Left hindlimb (tissue), 1 donor: Measurements from ENCODE around the gene FGF12.

Source experiments
- DNase-seq: peaks from one replicate; pipeline ENCODE4 v3.0.0-alpha.2; 2018

FGF12 gene

DNA sequence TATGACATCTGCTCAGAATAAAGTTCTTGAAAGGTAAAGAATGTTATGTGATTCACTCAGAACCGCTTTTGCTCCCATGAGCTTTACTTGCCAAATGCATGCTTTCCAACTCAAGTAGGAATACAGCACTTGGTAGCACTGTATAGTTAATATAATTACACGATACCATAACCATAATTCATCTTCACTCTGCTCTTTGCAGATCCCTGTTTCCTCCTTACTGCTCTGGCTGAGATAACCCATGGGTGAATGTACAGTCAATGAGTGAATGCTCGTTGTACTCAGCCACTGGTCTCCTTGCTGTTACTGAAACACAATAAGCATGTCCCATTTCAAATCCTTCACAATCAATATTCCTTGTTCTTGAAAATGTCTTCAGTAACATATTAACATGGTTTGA is 550.0 kb downstream of the FGF12 start:
- no peak for DNase-seq

DNA sequence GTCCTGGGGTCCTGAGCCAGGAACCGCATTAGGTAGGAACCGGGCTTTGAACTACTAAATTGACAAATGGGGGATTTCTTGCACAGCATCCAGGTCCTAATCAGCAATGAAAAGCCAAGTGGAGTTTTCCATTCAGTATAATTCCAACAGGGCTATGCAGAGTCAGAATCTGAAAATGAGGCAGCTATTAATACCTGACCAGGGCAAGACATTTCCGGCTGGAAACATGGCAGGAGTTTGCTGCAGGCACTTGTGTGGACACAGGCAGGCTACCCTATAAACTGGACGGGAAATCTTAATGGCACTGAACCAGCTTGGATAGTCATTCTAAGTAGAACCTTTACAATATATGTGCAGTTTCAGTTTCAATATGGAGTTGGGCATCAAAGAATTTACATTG is 553.1 kb downstream of the FGF12 start:
- no peak for DNase-seq

DNA sequence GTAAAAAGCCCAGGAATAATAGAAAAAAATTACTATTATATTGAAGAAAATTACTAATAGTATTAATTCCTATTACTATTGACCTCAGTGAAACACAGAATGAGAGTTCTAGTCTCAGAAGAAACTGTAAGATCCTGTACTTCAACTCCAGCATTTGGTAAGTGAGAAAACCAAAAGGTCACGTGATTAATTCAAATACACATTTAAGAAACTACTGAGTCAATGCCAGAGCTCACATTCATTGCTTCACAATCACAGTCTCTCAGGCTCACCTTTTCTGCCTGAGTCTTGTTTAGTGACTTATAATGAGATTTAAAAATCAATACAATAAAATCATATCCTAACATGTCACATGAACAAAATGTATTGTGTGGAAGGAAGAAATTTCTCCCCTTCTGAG is 556.1 kb downstream of the FGF12 start:
- DNase-seq, result no peak

DNA sequence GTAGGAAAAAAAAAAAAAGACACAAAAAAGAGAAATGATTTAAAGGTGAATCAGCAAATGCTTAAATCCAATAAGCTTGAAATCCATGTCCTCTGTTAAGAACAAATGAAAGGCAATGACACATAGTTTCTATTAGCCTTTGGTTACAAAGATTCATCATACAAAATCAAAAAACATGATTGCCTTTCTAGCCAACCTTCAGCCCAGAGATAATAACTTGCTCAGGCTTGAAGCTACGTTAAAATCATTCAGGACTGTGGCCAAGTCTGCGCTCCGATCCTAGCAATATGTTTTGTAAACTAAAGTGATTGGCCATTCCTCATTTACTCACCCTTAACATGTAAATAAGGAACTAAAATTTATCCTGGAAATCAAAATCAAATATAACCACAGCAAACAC is 556.7 kb downstream of the FGF12 start:
- DNase-seq, result no peak

DNA sequence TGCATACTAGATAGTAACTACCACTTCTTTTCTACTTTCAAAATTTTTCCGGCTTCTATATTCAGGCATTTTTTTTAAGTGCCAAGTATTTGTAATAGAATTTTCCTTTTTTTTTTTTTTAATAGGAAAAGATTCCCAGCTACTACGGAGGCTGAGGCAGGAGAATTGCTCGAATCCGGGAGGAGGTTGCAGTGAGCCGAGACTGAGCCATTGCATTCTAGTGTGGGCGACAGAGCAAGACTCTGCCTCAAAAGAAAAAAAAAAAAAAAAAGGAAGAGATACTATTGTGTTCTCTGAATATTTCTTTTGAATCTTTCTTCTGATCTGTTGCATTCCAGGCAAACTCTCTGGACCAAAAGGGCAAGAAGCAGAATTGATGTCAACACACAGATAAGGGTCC is 557.3 kb downstream of the FGF12 start:
- no peak for DNase-seq

DNA sequence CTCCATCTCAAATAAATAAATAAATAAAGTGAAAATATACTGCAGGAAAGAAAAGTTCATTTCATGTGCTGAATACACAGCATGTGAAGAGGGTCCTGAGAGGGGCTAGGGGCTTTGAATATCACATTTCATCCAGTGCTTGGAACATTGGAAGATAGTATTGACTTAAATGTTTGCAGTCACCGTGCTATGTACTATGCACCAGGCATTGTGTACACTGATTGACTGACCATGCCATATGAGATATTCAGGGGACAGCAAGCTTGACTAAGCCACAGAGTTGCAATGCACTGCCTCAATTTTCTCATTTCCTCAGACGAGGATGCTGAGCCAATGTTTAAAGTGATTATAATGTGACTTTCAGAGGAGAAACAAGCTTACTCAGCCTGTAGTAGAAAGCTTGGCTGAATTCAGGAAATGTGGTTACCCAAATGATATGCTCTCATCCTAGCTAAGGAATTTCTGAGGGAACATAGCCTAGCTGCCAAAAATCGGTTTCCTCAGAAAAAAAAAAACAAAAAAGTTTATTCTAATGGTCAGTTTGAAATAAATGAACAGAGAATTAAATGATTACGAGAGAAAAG is 557.9 kb downstream of the FGF12 start:
- DNase-seq, result no peak

DNA sequence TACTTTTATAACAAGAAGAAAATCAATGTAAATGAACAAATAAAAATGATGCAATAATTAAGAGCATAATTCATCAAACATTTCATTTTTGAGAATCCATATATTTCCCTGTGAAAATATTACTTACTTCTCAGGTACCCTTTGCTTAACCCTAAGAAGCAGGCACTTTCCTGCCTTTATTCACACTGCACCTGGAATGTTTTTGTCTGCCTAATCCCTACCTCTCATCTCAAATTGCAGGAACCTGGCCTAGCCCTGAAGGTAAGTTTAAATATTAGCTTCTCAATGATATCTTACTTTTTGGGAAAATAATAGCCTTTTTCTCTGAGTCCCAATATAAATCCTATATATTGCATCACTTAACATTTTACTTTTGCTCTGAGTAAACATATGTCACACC is 559.1 kb downstream of the FGF12 start:
- DNase-seq, result no peak

DNA sequence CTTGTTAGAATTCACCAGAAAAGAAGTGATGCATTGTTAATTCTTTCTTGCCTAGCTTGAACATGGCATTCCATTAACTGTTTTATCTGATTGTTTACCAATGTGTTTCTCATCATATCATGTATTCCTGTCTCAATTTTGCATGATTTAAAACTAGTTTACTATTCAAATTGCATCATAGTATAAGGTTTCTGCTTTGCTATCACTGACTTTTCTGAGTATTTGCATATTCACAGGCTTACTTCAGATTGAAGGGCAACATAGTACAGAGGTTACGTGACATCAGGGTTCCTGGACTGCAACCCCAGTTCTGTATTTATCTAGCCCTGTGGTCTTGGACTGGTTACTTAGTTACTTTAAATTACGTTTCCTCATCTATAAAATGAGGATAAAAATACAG is 561.8 kb downstream of the FGF12 start:
- no peak for DNase-seq

DNA sequence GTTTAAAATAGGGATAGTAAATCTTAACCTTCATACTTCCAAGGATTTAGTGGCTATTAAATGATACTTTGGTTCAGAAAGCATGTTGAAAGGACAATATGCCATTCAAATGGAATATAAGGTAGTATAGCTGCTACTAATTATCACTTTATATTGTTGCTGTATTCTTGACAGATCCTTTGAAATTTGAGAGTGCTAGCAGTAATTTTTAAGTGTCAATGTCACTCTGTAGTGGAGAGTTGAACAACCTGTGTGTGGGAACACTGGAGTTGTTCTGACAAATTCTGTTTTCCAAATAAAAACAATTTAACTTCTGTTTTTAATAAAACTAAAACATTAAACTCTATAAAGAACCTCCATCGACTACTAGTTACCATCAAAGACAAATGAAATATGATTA is 565.7 kb downstream of the FGF12 start:
- DNase-seq, result no peak

DNA sequence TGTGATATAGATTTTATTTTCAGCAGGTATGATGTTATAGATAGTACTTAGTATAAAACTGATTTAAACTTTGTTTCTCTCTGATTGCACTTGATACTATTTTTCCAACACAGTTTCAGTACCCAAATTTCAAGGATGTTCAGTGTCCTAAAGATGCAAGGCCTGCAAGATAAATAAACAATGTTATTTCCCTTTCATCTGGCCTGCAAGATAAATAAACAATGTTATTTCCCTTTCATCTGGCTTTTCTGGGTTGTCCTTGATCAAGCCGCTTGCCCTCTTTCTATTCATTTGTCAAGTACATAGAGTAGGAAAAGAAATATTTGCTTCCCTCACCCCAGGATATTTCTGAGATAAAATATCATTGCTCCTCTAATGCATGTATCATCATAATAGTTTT is 571.0 kb downstream of the FGF12 start:
- DNase-seq, result no peak

DNA sequence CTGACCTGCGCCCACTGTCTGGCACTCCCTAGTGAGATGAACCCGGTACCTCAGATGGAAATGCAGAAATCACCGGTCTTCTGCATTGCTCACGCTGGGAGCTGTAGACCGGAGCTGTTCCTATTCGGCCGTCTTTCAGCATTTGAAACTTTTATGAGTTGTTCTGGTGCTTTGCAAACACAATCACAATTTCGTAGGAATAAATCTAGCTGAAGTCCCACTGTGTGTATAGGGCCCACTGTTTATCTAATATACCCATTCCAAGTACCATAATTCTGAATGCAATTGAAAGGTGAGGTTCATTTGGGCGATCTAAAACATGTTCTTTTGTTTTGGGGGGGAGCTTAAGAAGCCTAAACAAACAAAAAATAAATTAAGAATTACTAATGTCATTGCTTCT is 572.1 kb downstream of the FGF12 start:
- no peak for DNase-seq

DNA sequence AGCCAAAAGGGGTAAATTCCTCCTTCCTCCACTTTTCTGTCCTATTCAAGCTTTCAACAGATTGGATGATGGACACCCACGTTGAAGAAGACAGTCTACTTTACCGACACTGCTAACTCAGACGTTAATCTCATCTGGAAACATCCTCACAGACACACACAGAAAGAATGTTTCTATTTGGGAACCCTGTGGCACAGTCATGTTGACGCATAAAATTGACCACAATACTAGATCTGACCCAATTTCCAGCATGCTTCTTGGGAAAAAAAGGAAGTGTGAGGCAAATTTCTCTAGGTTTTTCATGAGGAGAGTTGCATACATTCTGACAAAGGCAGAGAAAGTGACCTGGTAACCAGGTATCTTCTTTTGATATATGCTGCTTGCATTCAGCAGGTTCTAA is 594.1 kb downstream of the FGF12 start:
- no peak for DNase-seq

DNA sequence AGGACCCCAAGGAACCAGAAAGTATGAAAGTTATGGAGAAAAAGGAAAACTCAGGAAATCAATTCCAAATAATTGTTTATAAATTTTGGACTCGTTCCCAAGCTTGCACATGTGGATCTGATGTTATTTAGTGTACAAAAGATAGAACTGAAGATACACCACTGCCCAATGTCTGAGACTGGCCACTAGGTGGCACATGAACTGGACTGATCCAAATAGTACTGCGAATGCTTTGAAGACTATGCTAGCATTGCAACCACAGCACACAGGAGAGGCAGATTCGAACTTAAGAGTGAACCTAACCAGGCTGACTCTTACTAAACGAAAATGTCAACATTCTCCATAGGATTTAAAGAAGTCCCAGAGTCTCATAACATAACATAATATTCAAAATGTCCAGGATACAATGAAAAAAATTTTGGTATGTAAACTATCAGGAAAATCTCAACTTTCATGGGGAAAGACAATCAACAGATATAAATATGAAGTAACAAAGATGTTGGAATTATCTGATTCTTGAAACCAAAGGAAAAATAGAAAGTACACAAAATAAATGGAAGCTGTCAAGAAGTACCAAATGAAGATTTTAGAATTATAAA is 596.7 kb downstream of the FGF12 start:
- DNase-seq, result peak; percentile 27

DNA sequence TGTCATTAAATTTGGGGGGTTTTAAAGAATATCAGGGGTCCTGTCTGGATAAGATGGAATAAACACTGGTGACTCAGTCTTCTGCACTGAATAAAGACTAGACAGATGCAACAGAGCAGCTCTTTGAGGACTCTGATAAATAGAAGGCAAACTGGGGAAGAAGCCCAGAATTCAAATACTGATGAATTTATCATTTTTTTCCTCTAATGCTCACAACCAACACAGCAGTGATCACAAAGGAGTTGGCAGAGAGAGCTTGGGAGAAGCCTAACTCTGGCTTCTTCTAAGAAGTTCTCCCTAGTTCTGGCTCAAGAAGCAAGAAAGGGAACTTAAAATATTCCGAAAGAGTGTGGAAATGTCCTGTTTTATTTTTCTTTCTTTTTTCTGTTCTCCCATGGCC is 597.8 kb downstream of the FGF12 start:
- DNase-seq, result no peak

DNA sequence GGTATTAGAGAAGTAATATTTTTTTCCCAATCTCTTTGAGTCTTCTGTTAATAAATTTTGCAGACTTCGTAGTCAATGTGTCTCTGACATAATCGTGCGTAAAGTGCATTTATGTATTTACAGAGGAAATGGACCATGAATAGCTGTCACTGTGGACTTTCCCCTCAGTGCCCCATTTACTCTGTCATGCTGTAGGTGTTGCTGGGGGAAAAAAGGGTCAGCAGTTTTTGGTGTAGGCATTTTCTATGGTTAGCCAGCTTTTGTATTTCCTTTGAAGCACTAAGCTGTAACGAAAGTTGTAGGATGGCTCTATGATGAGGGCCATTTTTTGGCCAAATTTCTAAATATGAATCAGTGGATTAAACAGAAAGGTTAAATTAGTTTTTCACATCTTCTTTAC is 598.4 kb downstream of the FGF12 start:
- DNase-seq, result no peak

DNA sequence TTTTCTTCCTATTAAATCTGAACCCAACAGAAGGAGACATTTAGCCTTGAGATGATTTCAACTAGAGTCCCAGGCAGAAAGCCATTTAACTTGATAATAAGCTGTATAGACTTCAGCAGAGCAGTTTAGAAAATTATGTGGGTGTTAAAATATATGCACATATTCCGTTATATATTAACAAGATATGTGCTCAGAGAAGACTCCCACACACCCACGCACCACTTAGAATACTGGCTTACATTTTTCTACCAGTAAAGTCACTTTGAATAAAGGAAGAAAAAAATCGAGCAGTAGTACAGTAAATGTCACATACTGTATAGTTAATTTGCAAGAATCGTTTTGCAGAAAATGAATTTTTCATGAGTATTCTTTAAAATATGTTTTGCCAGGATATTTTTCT is 599.3 kb downstream of the FGF12 start:
- DNase-seq, result no peak

DNA sequence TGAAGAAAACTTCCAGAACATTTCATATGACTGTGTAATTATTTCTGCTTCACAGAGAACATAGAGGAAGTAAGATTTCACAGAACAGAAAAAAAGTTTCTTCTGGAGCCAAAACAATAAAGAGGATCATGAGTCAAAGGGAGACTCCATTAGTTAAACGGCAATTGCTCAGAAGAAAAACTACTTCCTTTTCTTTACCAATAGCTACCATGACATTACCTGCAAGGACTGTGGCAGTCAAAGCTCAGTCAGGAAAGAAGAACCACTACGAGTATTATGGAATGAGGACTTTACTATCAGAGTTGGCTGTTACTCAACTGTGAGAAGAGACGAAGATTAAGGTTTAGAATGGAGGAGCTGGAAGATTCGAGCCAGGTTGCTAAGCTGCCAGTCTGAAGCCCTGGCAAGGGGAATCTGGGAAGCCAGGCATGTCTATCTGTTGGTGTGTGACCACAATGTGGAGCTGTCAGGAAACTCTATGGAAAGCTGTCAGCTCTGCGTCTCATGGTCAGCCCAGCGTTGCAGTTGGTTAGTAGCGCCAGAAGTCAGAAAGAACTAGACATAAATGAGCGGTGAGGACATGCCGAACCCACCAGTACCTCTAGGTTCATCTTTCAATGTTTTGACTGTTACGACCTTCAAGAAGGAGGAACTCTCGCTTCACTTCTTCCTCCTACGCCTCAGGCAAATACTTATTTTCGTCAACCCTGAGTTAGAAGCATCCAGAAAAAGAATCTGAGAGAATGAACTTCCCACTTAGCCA is 604.3 kb downstream of the FGF12 start:
- DNase-seq, result no peak

DNA sequence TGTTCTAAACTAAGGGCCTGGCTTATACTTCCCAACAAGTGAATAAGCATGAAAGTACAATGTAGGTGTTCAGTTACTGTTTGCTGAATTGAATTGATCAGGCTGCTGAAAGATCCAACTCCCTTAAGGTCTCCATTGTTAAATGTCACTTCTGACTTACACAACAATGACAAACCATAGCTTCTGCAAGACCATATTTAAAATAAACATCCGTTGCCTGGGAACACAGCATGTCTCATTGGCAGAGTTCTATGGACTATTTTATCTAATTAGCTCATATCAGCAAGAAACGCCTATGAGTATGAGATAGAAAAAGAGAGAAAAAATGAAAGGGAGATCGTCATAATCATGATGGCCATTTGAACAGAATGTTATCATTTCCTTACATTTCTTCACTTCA is 605.4 kb downstream of the FGF12 start:
- DNase-seq, result no peak

DNA sequence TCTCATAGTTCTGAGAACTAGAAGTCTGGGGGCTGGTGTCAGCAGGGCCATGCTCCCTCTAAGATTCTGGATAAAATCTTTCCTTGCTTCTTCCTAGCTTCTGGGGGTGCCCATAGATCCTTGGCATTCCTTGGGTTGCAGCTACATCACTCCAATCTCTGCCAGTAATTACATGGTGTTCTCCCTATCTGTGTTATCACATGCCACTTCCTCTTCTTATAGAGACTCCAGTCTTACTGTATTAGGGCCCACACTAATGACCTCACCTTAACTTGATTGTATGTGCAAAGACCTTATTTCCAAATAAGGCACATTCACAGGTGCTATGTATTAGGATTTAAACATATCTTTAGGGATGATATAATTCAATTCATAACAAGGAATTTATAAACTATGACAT is 618.5 kb downstream of the FGF12 start:
- DNase-seq, result no peak

DNA sequence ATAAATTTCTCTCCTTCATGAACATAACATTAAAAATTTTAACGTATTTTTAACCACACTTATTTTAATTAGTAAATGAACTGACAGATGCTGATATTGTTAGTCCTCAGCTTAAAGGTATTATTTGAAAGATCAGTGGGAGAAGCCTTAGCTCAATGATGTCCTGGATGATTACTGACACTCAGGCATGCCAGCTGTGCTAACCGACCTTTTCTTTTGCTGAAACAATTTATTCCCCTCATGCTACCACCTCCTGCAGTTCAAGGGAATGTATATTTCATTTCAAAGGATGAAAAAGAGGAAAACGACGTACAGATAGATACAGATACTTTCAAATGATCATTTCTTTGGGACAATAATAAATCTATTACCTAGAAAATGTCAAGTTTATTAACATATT is 620.8 kb downstream of the FGF12 start:
- DNase-seq, result no peak

DNA sequence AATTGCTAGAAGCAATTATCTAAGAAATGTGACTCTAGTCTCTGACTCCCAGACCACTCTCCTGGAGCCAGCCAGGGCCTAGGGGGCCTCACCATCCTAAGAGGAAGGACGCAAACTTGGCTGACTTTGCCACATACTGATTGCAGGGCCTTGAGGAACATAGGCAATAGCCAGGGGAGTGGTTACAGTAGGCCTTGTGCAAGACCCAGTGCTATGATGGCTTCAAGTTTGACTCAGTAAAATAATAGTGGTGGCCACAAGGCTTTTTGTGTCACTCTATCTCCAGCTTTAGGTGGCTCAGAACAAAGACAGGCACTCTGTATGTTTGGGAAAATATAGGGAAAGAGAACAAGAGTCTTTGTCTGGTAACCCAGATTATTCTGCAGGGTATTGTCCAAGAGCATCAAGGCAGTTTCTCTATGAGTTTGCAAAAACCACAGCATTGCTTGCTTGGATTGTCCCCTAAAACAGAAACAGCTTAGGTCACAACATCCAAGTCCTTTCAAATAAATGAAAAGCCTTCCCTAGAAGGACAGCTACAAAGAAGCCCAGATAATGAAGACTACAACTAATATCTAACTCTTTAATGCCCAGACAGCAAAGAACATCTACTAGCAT is 634.8 kb downstream of the FGF12 start:
- no peak for DNase-seq

DNA sequence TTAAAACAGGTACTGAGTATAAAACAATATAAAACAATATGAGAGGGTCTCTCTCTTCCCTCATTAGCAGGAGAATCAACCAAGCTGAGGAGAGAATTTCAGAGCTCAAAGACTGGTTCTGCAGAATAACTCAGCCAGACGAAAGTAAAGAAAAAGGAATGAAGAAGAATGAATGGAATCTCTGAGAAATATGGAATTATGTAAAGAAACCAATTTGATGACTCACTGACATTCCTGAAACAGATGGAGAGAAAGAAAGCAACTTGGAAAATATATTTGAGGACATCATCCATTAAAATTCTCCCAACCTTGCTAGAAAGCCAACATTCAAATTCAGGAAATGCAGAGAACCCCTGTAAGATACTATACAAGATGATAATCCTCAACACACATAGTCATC is 635.5 kb downstream of the FGF12 start:
- DNase-seq, result no peak

DNA sequence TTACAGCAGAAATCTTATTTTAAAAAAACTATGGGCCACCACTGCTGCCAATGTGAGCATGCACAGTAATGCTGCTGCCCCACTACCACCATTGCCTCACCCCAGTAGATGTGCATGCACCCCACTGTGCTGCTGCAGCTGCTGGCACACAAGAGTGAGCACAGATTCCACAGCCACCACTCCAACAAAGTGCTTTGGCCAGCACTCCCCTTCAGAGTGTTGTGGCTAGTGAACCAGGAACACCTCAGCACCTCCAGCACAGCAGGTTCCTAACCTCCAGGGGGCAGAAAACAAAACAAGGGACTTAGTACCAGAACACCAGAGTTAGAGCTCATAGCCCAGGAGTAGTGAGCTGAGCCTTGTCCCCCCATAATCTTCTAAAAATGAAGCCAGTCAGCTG is 636.8 kb downstream of the FGF12 start:
- DNase-seq, result no peak
